HG03575 (cell line): ENCODE data around the gene FAAH2.
"Not testable (repeated sequence)": the region's sequence is repeated elsewhere in the genome, so short reads cannot be mapped to it uniquely, and the experiment has no call there.

Experiments
- ATAC-seq: cut with Tn5 transposase; IDR thresholded peaks from one replicate; pipeline ENCODE4 v1.9.1; 2021; ENCODE audit not compliant: unreplicated experiment, insufficient number of reproducible peaks, low FRiP score; ENCODE audit errors: extremely low read depth

Gene FAAH2

DNA sequence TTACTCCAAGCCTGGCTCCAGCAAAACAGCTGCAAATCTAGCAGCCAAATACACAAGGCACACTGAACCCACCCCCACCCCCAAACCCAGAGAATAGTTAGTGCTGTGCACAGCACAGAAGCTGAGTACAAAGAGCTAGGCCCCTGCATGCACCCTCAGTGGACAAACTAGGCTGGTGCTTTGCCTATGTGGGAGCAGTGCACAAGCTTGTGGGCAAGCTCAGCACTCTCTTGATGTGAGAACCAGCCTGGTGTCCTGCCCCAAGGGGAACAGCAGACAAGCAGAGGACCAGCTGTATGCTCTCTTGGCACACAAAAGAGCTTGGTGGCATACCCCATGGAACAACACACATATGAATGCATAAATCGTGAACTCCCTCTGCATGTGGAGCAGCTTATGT, 81.7 kb downstream of the FAAH2 start:
- ATAC-seq, result no peak

GRCh38 chrX:57379296-57379695, 92.8 kb downstream of the FAAH2 start:
- no peak for ATAC-seq

DNA sequence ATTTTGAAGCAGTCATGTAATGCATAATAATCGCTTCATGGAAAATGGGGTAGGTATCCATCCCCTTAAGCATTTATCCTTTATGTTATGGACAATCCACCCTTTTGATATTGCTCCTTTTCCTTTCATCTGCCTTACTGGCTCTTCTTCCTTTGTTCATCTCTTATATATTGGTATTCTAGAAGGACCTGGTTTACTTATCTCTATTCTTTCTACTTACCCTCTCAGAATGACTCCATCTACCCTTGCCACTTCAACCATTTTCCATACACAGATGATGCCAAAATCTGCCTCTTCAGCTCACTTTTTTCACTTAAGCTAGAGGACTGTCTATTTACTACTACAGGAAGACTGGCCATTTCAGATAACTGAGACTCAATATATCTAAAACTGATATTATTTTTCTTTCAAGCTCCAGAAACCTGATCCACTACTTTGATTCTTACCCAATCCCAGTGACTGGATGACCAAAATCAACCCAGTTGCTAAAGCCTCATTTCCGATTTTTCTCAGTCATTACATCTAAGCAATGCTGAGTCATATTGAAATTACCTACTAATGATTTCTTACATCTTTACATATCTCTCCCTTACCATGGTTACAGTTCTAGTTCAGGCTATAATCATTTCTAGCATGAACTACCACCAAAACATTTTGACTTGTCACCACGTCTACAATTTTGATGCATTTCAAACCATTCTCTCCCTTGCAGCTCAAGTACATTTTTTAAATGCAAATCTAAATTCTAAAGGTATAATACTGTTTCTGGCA, 93.7 kb downstream of the FAAH2 start:
- no peak for ATAC-seq

GRCh38 chrX:57394162-57394561, 107.7 kb downstream of the FAAH2 start:
- not testable (repeated sequence) for ATAC-seq

DNA sequence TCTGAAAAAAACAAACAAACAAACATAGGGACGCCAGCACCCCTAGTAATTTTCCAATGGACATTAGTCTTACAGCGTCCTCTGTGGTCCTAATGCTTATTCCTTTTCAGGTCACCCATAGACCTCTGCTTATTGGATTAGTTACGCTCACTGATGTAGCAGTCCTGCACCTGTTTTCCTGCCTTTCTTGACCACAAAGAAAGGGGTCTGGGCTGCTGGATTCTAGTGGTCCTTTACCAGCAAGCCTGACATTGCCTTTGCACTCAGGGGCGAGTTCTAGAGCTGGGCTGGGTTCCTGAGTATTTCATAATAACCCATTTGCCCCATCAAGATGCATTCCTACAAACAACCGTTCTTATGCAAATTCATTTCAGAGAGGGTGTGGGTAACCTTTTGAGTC, 116.7 kb downstream of the FAAH2 start:
- not testable (repeated sequence) for ATAC-seq

- ATAC-seq, result no peak
Measured at GRCh38 chrX:57406149-57406548, 119.6 kb downstream of the FAAH2 start.

DNA sequence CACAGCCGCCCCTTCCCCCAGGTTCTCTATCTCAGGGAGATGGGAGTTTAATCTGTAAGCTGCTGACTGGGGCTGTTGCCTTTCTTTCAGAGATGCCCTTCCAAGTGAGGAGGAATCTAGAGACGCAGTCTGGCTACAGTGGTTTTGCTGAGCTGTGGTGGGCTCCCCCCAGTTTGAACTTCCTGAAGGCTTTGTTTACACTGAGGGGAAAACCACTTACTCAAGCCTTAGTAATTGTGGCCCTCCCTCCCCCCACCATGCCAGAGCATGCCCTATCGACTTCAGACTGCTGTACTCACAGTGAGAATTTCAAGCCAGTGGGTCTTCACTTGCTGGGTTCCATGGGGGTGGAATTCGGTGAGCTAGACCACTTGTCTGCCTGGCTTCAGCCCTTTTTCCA, 131.3 kb downstream of the FAAH2 start:
- no peak for ATAC-seq

DNA sequence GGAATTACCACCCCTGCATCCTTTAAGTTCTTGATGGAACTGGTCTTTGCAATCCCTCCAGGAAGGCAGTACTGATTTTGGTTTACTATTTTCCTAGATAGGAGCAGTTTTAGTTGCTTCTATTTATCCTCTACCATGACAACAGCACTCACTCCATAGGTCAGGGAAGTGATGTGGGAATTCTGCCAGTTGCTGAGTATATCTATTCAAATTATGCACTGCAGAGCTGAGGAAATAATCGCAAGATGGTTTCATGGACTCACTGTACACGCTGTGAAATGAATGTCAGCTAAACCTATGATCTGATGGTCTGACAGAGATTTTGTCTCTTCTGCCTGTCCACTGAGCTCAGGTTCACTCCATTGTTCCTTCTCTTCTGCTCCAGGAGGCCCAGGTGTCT, 135.8 kb downstream of the FAAH2 start:
- ATAC-seq, result no peak

GRCh38 chrX:57422790-57423189, 136.3 kb downstream of the FAAH2 start:
- no peak for ATAC-seq

GRCh38 chrX:57445076-57445475, 158.6 kb downstream of the FAAH2 start:
- no peak for ATAC-seq

DNA sequence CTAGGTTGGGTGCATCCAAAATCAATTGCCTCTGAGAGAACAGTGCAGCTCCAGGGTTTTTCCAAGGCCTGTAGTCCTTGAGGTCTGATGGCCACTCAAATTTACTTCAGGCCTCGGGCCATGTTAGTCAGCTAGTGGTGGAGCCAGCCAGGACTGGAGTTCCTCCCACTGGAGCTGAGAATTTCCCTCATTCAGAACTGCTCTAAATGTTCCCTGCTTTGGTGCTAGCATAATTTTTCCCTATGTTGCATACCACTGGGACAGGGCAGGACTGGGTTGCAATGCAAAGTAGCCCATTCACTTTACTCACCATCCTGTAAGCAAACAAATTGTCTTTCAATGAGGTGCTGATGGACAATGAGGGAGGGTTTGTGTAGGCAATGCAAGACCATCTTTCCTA, 159.3 kb downstream of the FAAH2 start:
- ATAC-seq, result no peak

DNA sequence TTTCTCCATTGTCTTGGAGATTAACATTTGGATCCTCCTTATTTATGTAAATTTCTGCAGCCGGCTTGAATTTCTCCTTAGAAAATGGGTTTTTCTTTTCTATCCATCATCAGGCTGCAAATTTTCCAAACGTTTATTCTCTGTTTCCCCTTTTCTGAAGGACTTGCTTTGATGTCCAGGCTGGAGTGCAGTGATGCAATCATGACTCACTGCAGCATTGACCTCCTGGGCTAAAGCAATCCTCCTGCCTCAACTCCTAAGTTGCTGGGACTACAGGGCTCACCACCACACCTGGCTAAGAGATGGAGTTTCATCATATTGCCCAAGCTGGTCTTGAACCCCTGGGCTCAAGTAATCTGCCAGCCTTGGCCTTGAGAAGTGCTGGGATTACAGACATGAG, 161.3 kb downstream of the FAAH2 start:
- no peak for ATAC-seq

- no peak for ATAC-seq
Measured at GRCh38 chrX:57451426-57452020, 165.0 kb downstream of the FAAH2 start.

DNA sequence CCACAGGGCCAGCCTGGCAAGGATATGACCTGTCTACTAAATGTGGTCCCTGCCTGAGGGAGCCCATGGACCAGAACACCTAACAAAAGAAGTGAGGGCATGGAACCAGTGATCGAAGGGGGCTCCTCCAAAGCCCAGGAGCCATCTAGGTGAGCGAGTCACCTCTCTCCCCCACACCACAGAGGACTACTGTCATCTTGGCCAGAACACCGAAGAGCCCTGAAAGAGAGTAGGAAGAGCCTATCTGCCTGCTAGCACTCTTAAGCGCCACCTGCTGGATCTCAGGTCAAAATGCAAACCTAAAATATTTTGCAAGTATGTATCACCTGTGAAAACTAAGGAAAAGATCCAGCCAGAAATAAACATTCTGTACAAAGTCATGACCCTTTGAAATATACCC, 167.4 kb downstream of the FAAH2 start:
- no peak for ATAC-seq

- ATAC-seq, result no peak
Measured at GRCh38 chrX:57481514-57481913, 195.0 kb downstream of the FAAH2 start.

DNA sequence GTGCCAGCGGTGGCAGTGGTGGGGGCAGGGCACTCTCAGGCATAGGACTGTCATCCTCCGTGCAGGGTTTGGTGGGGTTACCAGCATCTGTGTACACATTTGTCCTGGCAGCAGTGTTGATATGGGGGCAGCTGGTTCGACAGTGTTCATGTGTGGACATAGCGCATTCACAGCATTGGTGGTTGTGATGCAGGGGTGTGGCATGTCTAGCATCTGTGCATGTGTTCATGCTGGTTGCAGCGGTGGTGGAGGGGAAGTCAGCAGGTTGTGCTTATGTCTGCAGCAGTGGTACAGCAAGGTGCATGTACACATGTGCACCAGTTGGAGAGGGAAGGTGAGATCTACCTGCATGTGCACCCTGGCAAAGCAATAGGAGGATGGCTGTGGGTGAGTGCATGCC, 230.0 kb downstream of the FAAH2 start:
- ATAC-seq, result no peak

DNA sequence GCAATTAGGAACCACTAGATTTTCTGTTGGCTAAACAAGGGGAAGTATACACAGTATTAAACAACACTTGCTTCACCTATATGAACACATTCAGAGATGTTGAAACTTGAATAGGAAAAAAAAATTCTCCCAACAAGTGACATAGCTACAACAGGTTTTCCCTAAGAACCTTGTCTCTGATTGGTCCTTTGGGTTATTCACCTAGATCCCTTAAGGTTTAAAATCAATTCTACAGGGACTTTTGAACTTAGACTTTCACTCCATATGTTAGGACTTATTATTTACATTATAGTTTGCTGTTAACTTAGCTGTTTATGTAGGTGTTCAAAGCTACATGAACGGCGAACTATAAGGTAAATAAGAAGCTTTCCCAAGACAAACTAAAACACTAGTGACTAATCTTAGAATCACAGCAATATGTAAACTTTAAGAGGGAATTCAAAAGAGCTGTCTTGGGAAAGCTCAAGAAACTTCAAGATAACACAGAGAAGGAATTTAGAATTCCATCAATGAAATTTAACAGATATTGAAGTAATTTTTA, 233.1 kb downstream of the FAAH2 start:
- ATAC-seq, result no peak

DNA sequence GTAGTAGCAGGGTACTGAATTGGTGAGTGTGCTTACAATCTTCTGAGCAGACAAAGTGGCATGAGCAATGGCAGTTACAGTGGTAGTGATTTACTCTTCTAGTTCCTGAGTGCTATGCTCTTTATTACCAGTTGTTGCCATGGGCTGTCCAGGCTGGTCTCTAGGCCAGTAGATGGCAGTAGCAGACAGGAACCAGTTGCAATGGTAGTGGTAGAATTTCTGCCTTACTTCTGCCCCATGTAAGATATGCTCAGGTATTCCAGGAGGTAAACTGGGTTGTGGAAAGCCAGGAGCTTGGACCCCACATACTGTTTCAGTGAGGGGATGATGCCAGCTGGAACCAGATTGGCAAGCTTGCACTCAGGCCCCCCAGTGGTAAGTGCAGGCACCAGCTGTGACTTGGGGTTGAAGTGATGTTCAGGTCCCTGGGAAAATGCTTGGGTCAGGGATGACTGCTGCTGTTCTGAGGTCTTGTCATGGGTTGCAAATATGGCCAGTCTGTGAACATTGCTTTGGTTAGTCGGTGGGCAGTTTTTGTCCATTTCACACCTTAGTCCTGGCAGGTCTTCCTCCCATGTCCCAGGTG, 242.3 kb downstream of the FAAH2 start:
- ATAC-seq, result no peak
